ENCODE measurements around the gene RGS7.
"Not testable (repeated sequence)": the region's sequence is repeated elsewhere in the genome, so short reads cannot be mapped to it uniquely, and the experiment has no call there.

Gene RGS7

GRCh38 chr1:241208910-241209379, 148.1 kb downstream of the RGS7 start:
- no peak for DNase-seq (ENCODE audit: low spot score)

GRCh38 chr1:241203817-241204216, 153.2 kb downstream of the RGS7 start:
- no peak for DNase-seq (ENCODE audit: low spot score)

- no peak for DNase-seq (ENCODE audit: low spot score)
Measured at GRCh38 chr1:241202401-241202800, 154.6 kb downstream of the RGS7 start.

- no peak for DNase-seq (ENCODE audit: low spot score)
Measured at GRCh38 chr1:241186716-241187115, 170.3 kb downstream of the RGS7 start.

GRCh38 chr1:241181971-241182370, 175.0 kb downstream of the RGS7 start:
- DNase-seq (ENCODE audit: low spot score), result no peak

- DNase-seq (ENCODE audit: low spot score), result no peak
Measured at GRCh38 chr1:241181471-241181870, 175.5 kb downstream of the RGS7 start.

- DNase-seq (ENCODE audit: low spot score), result no peak
Measured at GRCh38 chr1:241180569-241180968, 176.4 kb downstream of the RGS7 start.

- no peak for DNase-seq (ENCODE audit: low spot score)
Measured at GRCh38 chr1:241177660-241178059, 179.3 kb downstream of the RGS7 start.

GRCh38 chr1:241172486-241172885, 184.5 kb downstream of the RGS7 start:
- no peak for DNase-seq (ENCODE audit: low spot score)

GRCh38 chr1:241171991-241172390, 185.0 kb downstream of the RGS7 start:
- DNase-seq (ENCODE audit: low spot score), result peak; percentile 29

- no peak for DNase-seq (ENCODE audit: low spot score)
Measured at GRCh38 chr1:241167121-241167630, 189.8 kb downstream of the RGS7 start.

GRCh38 chr1:241166625-241167024, 190.4 kb downstream of the RGS7 start:
- no peak for DNase-seq (ENCODE audit: low spot score)

- DNase-seq (ENCODE audit: low spot score), result not testable (repeated sequence)
Measured at GRCh38 chr1:241165256-241165655, 191.7 kb downstream of the RGS7 start.

GRCh38 chr1:241163363-241163762, 193.6 kb downstream of the RGS7 start:
- DNase-seq (ENCODE audit: low spot score), result no peak

- no peak for DNase-seq (ENCODE audit: low spot score)
Measured at GRCh38 chr1:241161188-241161689, 195.8 kb downstream of the RGS7 start.

GRCh38 chr1:241157435-241157834, 199.6 kb downstream of the RGS7 start:
- DNase-seq (ENCODE audit: low spot score), result no peak

- DNase-seq (ENCODE audit: low spot score), result no peak
Measured at GRCh38 chr1:241156231-241156965, 200.6 kb downstream of the RGS7 start.

- no peak for DNase-seq (ENCODE audit: low spot score)
Measured at GRCh38 chr1:241145881-241146280, 211.1 kb downstream of the RGS7 start.

GRCh38 chr1:241143765-241144442, 213.1 kb downstream of the RGS7 start:
- no peak for DNase-seq (ENCODE audit: low spot score)

- no peak for DNase-seq (ENCODE audit: low spot score)
Measured at GRCh38 chr1:241142493-241142892, 214.5 kb downstream of the RGS7 start.

GRCh38 chr1:241141646-241142045, 215.4 kb downstream of the RGS7 start:
- DNase-seq (ENCODE audit: low spot score), result not testable (repeated sequence)

GRCh38 chr1:241140670-241141069, 216.3 kb downstream of the RGS7 start:
- DNase-seq (ENCODE audit: low spot score), result no peak

- DNase-seq (ENCODE audit: low spot score), result no peak
Measured at GRCh38 chr1:241139047-241139446, 218.0 kb downstream of the RGS7 start.

All from cerebellar cortex (tissue), 1 donor.